Central memory CD8-positive, alpha-beta T cell (primary cell): ENCODE measurements around the gene CLSTN2.

ENCODE experiments used
- ATAC-seq: fragments of 150-1000 bp; cut with Tn5 transposase; replicated peaks from 2 replicates; pipeline ENCODE4 v1.10.0; 2022; ENCODE audit warnings: mild to moderate bottlenecking, moderate FRiP score, moderate number of reproducible peaks; ENCODE audit not compliant: poor library complexity, severe bottlenecking; ENCODE audit errors: extremely low read depth
- DNase-seq, 2 donors: peaks; one replicate each; pipeline ENCODE4 v3.0.0; 2021; ENCODE audit warnings: low spot score in 2 of 2
- H3K27ac Mint-ChIP-seq: one replicate; pipeline ENCODE4 v1.8.0; 2022; ENCODE audit warnings: low read depth, mild to moderate bottlenecking, moderate library complexity, mixed read lengths
- H3K27me3 Mint-ChIP-seq: one replicate; pipeline ENCODE4 v1.8.0; 2022; ENCODE audit warnings: mixed read lengths
- H3K36me3 Mint-ChIP-seq: one replicate; pipeline ENCODE4 v1.8.0; 2022; ENCODE audit warnings: mild to moderate bottlenecking, moderate library complexity, mixed read lengths; ENCODE audit not compliant: insufficient read depth
- H3K4me1 Mint-ChIP-seq: one replicate; pipeline ENCODE4 v1.8.0; 2022; ENCODE audit warnings: mixed read lengths
- H3K4me3 Mint-ChIP-seq: one replicate; pipeline ENCODE4 v1.8.0; 2022; ENCODE audit warnings: mild to moderate bottlenecking, moderate library complexity, mixed read lengths
- H3K9me3 Mint-ChIP-seq: one replicate; pipeline ENCODE4 v1.8.0; 2022; ENCODE audit warnings: mixed read lengths

CLSTN2 gene

GRCh38 chr3:140494970-140495369, 560.0 kb downstream of the CLSTN2 start:
- H3K4me3 Mint-ChIP-seq, result no peak overlapping the region
- no peaks in the 10 kb centered on the region for H3K27me3 Mint-ChIP-seq
- H3K27ac Mint-ChIP-seq, result no peak overlapping the region
- no peaks in the 10 kb centered on the region for H3K9me3 Mint-ChIP-seq
- no peak for DNase-seq
- no peaks in the 10 kb centered on the region for H3K4me1 Mint-ChIP-seq
- H3K36me3 Mint-ChIP-seq, result no peaks in the 10 kb centered on the region
- no peak for ATAC-seq

GRCh38 chr3:140497331-140497730, 562.3 kb downstream of the CLSTN2 start:
- Mint-ChIP-seq H3K36me3 (no peaks in the 10 kb centered on the region), H3K27ac (no peak overlapping the region), H3K4me1 (no peaks in the 10 kb centered on the region), H3K4me3 (no peak overlapping the region), H3K9me3 (no peaks in the 10 kb centered on the region), H3K27me3 (no peaks in the 10 kb centered on the region)
- no peak for ATAC-seq
- DNase-seq, result no peak

DNA sequence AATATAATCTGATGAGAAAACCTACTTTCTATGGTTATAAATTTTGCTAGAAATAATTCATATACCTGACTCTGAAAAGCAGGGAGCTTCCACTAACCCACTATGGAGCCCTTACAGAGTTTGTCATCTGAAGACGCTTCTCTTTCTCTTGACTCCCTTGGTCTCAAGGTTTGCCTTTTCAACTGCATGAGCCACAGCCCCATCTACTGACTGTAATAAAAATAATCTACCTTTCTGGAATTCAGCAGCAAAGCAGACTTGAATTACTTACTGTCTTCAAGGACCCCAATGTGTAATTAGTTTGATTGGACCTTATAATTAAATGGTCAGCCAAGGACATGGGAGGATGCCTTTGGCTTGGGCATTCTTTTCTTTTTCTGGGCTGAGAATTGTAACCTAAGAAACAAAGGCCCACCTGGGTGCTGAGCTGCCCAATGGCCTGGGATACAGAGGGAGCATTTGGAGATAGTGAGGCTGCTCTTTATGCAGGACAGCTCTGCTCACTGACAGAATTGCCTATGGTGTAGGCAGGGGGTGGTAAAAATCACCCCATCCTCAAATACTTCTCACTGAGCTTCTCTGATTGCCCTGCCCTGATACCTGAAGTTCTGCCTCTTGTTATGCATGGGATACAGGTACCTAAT, 564.3 kb downstream of the CLSTN2 start:
- Mint-ChIP-seq H3K27me3 (no peaks in the 10 kb centered on the region), H3K4me3 (no peak overlapping the region), H3K36me3 (no peaks in the 10 kb centered on the region), H3K9me3 (no peaks in the 10 kb centered on the region), H3K27ac (no peak overlapping the region), H3K4me1 (no peaks in the 10 kb centered on the region)
- DNase-seq (no peak), ATAC-seq (no peak)

DNA sequence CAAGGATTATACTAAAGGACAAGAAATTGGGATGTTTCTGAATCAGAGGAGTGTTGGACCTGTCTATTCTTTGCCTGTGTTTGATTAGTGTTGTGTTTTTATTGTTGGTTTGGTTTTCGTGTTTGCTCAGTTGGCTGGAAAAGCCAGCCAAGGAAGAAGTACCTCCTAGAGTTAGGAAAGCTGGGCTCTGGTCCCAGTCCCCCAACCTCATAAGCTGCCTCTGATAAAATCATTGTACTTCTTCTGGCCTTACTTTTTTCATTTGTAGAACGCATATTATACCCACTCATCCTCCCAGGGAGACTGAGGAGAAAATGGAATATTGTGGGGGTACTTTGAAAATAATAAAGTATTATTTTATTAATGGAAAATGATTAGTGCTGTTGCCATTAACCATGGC, 565.5 kb downstream of the CLSTN2 start:
- Mint-ChIP-seq H3K4me1 (no peaks in the 10 kb centered on the region), H3K36me3 (no peaks in the 10 kb centered on the region), H3K4me3 (no peak overlapping the region), H3K27me3 (no peaks in the 10 kb centered on the region), H3K9me3 (no peaks in the 10 kb centered on the region), H3K27ac (no peak overlapping the region)
- no peak for ATAC-seq
- no peak for DNase-seq

DNA sequence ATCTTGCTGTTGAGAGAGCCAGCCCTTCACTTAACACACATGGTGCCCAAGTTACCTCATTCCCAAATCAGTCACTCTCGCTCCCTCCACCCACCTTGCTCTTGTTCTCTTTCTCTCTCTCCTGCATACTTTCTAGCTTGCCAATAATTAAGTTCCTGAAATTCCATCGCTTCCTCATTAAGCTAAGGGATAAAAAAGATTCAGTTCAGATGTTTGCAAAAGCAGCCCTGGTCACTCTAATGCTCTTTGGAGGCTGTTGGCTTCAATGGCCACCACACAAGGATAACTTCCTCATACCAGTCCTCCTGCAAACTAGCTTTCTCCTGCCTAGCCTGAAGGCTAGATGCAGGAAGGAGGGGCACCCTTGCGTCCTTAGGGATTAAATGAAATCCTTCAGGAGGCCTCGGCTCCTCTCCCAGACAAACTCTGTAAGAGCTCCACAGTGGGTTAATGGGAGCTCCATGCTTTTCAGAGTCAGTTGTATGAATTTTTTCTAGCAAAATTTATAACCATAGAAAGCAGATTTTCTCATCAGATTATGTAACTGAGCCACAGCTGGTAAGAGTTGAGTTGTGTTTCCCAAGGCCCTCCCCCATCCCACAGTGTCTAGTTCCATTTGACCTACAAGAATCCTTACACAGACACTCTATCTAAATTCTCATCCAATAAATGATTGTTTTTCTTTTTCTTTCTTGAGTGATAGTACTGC, 566.2 kb downstream of the CLSTN2 start:
- Mint-ChIP-seq H3K27me3 (peaks cover 5% of the 10 kb centered on the region), H3K36me3 (no peaks in the 10 kb centered on the region), H3K4me1 (no peaks in the 10 kb centered on the region), H3K27ac (no peak overlapping the region), H3K4me3 (no peak overlapping the region), H3K9me3 (no peaks in the 10 kb centered on the region)
- DNase-seq (no peak), ATAC-seq (no peak)

GRCh38 chr3:140501770-140502364, 566.9 kb downstream of the CLSTN2 start:
- DNase-seq (no peak), ATAC-seq (no peak)
- Mint-ChIP-seq H3K4me1 (no peaks in the 10 kb centered on the region), H3K4me3 (no peak overlapping the region), H3K27ac (no peak overlapping the region), H3K36me3 (no peaks in the 10 kb centered on the region), H3K9me3 (no peaks in the 10 kb centered on the region), H3K27me3 (peaks cover 12% of the 10 kb centered on the region)

GRCh38 chr3:140505213-140505612, 570.2 kb downstream of the CLSTN2 start:
- Mint-ChIP-seq H3K27ac (no peak overlapping the region), H3K4me3 (no peak overlapping the region), H3K36me3 (no peaks in the 10 kb centered on the region), H3K27me3 (peaks cover 31% of the 10 kb centered on the region), H3K4me1 (no peaks in the 10 kb centered on the region), H3K9me3 (no peaks in the 10 kb centered on the region)
- no peak for ATAC-seq
- DNase-seq, result no peak

DNA sequence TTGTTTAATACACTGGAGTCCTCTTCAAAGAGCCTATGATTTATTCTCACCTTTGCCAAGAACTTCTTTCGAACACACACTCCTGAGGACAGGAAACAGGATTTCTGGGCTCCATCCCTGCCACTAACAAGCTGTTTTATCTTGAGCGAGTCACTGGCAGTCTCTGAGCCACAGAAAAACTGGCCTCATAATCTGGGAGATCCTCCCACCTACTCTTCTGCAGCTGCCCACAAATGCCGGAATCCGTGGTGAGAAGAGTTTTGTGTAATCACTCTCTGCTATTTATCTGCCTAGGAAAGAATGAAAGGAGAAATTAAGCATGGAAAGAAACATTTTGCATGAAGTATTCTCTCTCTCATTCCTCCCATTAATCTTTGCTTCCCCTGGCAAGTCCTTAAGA, 570.9 kb downstream of the CLSTN2 start:
- Mint-ChIP-seq H3K9me3 (no peaks in the 10 kb centered on the region), H3K36me3 (no peaks in the 10 kb centered on the region), H3K4me1 (no peaks in the 10 kb centered on the region), H3K27ac (no peak overlapping the region), H3K27me3 (peaks cover 31% of the 10 kb centered on the region), H3K4me3 (no peak overlapping the region)
- no peak for DNase-seq
- no peak for ATAC-seq

- no peaks in the 10 kb centered on the region for H3K36me3 Mint-ChIP-seq
- H3K9me3 Mint-ChIP-seq, result no peaks in the 10 kb centered on the region
- no peaks in the 10 kb centered on the region for H3K4me1 Mint-ChIP-seq
- H3K4me3 Mint-ChIP-seq, result no peak overlapping the region
- ATAC-seq (no peak), DNase-seq (no peak)
- peaks cover 40% of the 10 kb centered on the region for H3K27me3 Mint-ChIP-seq
- H3K27ac Mint-ChIP-seq, result no peak overlapping the region
Measured at GRCh38 chr3:140508550-140508949, 573.6 kb downstream of the CLSTN2 start.

GRCh38 chr3:140509534-140509933, 574.5 kb downstream of the CLSTN2 start:
- no peaks in the 10 kb centered on the region for H3K4me1 Mint-ChIP-seq
- no peaks in the 10 kb centered on the region for H3K9me3 Mint-ChIP-seq
- DNase-seq (no peak), ATAC-seq (no peak)
- H3K4me3 Mint-ChIP-seq, result no peak overlapping the region
- H3K36me3 Mint-ChIP-seq, result no peaks in the 10 kb centered on the region
- H3K27me3 Mint-ChIP-seq, result peaks cover 40% of the 10 kb centered on the region
- no peak overlapping the region for H3K27ac Mint-ChIP-seq

- no peaks in the 10 kb centered on the region for H3K4me1 Mint-ChIP-seq
- H3K9me3 Mint-ChIP-seq, result no peaks in the 10 kb centered on the region
- no peak overlapping the region for H3K4me3 Mint-ChIP-seq
- no peak overlapping the region for H3K27ac Mint-ChIP-seq
- ATAC-seq, result no peak
- no peaks in the 10 kb centered on the region for H3K36me3 Mint-ChIP-seq
- peaks cover 40% of the 10 kb centered on the region for H3K27me3 Mint-ChIP-seq
- no peak for DNase-seq
Measured at GRCh38 chr3:140510303-140510861, 575.4 kb downstream of the CLSTN2 start.

DNA sequence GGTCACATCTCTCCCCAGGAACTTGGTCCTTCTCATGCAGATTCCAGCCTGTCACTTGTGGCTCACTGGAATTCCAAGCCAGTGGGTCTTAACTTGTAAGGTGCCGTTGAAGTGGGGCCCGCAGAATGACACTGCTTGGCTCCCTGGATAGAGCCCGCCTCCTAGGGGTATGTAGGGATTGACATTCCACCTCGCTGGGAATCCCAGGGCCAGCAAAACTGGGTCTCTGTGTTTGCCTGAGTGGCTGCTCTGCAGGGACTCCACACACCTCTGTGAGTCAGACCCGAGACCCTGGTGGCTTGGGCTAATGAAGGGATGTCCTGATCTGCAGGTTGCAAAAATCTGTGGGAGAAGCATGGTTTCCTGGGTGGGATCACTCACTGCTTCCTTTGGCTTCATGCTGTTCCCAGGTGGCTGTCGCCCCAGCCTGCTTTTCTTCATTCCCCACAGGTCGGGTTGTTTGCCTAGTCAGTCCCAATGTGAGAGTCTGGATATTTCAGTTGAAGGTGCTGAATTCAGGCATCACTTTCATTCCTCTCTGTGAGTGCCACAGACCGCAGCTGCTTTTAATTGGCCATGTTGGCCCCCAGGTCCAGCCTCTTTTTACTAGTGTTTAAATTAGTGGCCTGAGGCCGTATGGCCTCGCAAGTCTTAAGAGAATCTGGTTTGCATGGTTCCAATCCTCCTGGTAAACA, 586.9 kb downstream of the CLSTN2 start:
- ATAC-seq (no peak), DNase-seq (no peak)
- Mint-ChIP-seq H3K36me3 (no peaks in the 10 kb centered on the region), H3K9me3 (peaks cover 26% of the 10 kb centered on the region), H3K27ac (no peak overlapping the region), H3K4me1 (no peaks in the 10 kb centered on the region), H3K27me3 (peaks cover 63% of the 10 kb centered on the region), H3K4me3 (no peak overlapping the region)
